Stimulated activated CD4-positive, alpha-beta T cell treated with anti-CD3 and anti-CD28 coated beads, Interleukin-4, amount 100 ng/mL, for 4 hours (primary cell): ENCODE results near the gene COL8A1.

Source experiments
- DNase-seq, 2 experiments: peaks; one replicate each; pipeline ENCODE4 v3.0.0-alpha.2; 2020

Gene COL8A1

DNA sequence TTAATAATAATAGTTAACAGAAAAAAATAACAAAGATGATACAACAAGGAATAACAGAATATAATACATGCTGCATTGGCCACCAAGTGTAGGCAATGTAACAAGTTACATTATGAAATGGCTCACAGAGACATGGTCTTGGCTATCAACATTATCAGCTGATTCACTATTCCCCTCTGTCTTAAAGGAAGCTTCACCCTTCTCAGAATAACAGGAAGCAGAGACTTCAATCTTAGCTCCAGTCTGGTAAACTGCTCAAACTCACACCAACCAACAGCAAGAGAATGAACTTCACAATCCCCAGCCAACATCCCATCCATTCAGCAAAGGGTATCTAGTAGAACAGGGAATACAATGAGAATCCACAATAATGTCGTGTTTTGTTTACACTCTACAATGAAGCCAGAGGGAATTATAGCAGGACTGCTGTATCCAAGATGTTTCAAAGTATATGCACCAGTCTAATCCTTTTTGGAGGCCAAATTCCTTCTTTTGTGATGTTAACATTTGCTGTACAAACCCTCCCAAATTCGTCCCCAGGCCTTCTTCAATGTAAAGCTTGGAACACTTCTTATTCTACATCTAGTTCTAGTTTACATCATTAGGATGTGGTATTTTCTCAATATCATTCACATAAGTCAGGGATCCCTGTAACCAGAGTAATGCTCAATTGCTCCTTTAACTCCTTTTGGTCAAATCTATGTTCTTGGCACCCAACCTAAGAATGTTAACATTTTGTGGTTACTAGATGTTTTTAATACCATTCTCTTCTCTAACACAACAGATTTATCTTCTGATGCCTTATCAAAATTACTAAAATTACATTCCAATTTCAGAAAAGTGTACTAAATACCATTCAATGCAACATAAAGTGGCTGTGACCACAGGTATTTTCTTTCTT lies 126.9 kb downstream of the COL8A1 start:
- DNase-seq, result no peak

DNA sequence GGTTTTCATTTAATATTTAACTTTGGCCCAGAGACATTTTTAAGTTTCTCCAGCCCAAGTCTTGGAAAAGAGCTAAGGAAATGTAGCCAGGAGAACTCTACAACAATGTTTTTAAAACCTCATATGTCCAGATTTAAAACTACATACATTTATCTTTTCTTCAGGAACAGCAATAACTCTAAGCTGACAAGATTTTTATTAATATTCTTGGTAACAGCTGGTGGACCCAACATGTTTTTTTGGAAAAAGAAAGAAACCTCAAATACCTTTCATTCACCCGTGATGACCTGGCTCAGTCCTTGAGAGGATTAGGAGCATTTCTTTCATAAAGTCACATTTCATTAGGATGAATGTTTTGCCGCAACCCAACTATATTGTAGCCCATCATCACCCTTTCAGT lies 128.9 kb downstream of the COL8A1 start:
- no peak for DNase-seq

DNA sequence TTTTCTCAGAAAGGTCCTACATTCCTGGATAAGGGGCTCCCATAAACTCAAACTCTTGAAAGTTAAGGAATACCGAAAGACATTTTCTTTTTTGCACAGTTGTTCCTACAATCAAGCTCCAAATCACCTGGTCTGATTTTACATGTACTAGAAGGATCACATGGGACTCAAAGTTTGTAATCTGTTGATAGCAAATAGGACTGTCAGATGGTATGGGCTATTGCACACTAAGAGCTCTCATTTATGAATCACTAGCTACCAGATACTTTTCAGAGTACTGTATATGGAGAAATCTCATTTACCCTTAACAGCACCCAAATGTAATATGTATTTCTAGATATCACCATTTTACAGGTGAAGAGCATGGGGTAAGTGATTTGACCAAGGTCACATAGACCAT lies 129.7 kb downstream of the COL8A1 start:
- no peak for DNase-seq

DNA sequence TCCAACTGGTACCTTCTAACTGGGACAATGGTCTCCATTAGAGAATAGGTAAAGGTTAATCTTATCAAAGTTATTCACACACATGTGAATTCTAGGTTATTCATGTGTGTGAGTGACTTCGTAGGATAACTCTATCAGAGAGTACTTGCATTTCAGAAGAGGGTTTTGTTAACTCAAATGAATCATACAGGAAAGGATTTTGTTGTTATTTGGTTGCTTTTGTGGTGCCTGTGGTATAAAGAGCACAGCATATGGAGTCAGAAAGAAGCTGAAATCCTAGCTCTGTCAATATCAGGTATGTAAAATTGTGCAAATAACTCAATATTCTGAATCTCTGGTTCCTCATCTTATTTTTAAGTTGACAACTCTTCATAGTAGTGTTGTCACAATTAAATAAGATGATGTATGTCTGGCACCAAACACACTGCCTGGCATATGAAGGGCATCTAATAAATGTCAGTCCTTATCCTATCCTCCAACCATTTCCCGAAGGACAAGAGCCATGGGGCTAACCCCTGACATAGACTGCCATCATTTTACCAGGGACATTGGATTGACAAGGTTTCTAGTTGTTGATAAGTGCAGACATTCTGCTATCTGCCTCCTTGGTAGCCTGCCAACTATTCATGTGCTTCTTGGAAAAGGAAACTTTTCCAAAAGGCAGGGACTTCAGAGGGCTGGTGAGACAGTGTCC lies 130.6 kb downstream of the COL8A1 start:
- no peak for DNase-seq

DNA sequence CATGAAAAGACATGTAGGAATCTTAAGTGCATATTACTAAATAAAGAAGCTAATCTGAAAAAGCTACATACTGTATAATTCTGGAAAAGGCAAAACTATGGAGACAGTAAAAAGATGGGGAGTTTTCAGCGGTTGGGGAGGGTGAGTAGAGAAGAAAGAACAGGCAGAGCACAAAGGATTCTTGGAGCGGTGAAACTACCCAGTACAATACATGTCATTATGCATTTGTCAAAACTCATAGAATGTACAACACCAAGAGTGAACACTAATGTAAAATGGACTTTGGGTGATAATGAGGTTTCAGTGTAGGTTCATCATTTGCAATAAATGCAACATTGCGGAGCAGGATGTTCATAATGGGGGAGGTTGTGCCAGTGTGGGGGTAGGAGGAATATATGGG lies 133.8 kb downstream of the COL8A1 start:
- no peak for DNase-seq

DNA sequence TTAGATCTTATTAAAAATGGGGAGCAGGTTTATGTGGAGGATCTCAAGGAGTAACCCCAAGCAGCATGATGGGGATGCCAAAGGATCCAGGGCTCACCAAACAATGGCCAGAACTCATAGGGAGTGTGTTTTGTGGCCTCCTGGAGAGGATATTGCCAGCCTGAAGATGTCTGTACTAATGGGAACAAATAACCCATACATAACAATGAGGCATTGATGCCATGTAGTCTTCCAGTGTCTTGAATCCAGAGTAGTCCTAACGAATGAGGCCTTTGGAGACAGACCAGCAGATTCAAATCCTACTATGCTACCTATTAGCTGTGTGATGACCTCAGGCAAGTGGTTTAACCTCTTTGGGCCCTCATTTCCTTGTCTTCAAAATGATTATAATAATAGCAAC lies 134.3 kb downstream of the COL8A1 start:
- DNase-seq, result no peak

DNA sequence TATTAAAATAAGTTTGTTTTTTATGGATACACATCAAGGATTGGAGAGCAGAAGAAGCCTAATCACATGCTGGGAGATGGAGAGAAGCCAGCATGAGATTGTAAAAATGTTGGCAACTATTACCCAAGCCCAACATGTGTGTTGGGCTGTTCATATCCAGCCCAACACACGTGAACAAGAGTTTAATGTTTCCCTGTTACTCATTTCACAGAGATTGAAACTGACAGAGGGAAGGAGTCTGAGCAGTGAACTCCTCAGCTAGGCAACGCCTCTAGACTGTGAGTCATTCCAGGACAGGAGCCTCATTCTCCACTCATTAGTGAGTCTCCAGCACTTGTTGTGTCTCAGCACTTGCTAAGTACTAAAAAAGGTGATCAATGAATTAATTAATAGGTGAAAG lies 136.1 kb downstream of the COL8A1 start:
- DNase-seq, result no peak

DNA sequence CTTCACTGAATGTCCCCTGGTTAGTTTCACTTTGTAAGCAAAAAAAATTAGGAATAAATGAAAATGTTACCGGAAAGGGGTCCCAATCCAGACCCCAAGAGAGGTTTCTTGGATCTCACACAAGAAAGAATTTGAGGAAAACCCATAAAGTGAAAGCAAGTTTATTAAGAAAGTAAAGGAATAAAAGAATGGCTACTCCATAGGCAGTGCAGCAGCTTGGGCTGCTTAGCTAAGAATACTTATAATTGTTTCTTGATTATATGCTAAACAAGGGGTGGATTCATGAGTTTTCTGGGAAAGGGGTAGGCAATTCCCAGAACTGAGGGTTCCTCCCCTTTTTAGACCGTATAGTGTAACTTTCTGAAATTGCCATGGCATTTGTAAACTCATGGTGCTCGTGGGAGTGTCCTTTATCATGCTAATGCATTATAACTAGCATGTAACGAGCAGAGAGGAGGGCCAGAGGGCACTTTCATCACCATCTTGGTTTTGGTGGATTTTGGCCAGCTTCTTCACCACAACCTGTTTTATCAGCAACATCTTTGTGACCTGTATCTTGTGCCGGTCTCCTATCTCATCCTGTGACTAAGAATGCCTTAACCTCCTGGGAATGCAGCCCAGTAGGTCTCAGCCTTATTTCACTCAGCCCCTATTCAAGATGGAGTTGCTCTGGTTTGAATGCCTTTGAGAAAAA lies 138.3 kb downstream of the COL8A1 start:
- DNase-seq, result no peak

DNA sequence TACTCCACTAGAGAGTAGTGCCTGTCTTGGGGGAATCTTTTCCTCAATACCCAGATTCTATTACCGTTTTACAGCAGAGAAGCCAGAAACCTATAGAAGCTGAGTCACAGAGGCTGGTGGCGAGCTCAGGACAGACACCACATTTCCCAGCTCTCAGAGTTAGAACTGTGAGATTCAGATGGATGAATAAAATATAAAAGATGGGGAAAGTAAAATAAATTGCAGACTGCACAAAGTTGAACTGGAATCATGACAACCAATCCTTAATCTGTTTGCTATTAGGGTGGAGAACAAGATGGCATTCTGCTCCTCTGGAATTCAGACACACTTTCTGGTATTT lies 138.8 kb downstream of the COL8A1 start:
- DNase-seq, result no peak

DNA sequence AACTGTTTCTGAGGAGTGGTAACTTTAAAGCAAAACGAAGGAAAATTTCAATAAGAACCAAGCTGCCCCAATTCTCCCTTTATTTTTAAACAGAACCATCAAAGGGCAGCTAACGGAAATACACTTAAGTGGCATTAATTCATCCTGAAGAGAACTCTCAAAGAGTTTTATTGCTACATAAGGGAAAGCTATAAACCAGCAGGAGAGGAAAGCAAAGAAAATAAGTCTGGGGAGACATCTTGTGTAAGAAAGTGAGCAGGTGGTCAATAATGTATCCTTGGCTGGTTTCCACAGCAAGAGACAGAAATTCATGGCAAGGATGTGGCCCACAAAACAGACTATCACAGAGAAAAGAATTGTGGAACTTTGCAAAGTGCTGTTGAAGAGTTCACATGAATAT lies 139.3 kb downstream of the COL8A1 start:
- DNase-seq, result no peak

DNA sequence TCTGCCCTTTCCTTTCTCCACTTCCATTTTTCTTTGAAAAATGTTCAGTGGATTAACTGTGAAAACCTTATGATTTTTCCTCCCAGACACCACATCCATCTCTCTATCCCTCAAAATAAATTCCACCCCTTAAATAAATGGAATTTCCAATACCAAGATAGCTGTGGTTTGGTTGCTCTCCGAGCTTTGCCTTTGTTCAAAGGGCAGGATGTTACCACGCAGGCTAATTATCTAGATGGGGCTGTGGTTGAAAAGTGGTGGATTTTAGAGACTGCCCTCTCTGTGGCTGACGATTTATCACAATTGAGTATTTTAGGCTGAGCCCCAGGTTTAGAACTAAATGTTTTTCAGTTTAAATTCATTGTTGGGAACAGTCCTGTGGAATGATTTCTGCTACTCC lies 142.4 kb downstream of the COL8A1 start:
- no peak for DNase-seq

DNA sequence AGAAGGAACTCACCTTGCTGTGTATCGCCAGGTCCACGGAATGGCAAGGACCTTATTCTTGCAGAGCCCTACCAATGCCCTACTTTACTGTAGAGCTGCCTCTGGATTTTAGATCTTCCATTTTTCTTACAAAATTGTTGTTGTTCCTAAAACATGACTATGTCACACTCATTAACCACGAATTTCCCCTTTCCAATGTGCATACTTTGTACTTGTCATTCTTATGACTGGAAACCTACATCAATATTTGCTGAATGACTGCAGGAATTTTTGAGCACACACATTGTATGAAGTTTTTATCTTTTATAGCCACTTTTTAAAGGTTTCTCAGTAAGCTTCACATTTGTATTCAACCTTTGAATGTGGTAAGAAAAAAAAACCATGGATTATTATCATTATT lies 143.4 kb downstream of the COL8A1 start:
- no peak for DNase-seq

DNA sequence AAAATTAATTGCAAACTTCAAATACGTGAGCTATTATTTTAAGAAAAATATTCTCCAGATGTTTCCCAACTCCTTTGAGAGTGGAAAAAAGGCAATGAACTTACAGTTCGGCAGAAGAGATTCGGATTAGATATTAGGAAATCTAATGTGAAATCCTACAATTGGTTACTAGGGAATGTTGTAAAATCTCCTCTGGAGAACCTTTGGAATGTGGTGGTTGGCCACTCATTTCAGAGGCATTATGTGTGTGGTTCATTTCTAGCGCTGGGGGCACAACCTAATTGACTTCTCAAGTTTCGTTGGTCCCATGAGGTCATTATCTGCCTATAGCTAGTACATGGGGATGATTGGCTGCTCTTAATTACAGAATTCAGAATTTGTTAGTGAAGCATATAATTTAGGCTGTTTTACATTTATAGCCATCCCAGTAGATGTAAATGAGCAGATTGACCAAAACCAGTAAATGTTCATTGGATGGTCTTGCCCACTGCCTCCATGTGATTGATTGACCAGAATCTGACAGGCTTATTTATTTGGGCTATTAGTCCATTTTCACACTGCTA lies 144.7 kb downstream of the COL8A1 start:
- DNase-seq, result no peak

DNA sequence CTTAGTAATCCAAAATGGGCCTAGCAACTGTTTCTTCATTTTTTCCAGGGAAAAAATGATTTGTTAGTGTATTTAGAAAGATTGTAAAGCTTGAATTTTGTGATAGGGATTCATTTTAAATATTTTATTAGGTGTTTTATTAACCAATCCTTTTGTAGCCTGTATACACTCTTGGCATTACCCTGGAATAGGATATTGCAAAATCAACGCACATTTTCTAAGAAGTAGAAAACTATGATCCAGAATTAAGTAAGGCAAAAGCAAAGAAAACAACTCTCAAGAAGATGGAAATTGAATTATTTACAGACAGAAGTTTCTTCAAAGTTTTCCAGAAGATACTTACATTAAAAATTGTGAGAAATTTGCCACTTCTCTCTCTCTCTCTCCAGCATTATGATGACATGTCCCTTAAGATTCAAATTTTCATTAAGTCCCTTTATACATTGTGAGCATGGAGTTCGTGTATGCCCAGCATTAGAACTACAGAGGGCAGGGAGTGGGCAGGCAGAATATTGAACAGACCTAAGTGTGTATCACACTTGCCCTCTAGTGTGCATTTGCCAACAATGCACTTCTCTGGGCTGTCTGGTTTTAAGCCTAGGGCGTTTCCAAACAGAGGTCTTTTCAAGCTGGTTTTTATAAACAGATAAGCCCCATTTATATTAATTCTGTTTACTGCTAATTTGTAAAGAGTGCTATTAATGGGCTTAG lies 150.8 kb downstream of the COL8A1 start:
- DNase-seq, result no peak

DNA sequence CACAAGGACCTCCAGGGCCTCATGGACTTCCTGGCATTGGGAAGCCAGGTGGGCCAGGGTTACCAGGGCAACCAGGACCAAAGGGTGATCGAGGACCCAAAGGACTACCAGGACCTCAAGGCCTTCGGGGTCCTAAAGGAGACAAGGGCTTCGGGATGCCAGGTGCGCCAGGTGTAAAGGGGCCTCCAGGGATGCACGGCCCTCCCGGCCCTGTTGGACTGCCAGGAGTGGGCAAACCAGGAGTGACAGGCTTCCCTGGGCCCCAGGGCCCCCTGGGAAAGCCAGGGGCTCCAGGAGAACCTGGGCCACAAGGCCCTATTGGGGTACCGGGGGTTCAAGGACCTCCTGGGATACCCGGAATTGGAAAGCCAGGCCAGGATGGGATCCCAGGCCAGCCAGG lies 156.1 kb downstream of the COL8A1 start:
- DNase-seq, result no peak

DNA sequence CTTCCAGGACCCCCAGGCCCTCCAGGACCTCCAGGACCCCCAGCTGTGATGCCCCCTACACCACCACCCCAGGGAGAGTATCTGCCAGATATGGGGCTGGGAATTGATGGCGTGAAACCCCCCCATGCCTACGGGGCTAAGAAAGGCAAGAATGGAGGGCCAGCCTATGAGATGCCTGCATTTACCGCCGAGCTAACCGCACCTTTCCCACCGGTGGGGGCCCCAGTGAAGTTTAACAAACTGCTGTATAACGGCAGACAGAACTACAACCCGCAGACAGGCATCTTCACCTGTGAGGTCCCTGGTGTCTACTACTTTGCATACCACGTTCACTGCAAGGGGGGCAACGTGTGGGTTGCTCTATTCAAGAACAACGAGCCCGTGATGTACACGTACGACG lies 157.2 kb downstream of the COL8A1 start:
- no peak for DNase-seq

DNA sequence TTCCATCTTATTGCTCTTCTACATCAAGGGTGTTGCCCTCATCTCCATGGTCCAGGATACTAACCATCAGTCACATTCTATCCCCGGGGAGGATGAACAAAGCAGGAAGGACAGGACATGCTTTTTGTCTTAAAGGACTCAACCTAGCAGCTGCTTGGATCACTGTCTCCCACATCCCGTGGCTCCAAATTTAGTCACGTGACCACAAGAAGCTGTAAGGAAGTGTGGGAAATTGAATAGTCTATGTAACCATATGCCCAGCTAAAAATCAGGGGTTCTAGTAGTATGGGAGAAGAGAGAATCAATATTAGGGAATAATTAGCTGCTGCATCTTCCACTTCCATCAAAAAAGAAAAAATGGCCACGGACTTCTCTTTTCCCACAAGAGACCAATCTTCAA lies 161.0 kb downstream of the COL8A1 start:
- no peak for DNase-seq

DNA sequence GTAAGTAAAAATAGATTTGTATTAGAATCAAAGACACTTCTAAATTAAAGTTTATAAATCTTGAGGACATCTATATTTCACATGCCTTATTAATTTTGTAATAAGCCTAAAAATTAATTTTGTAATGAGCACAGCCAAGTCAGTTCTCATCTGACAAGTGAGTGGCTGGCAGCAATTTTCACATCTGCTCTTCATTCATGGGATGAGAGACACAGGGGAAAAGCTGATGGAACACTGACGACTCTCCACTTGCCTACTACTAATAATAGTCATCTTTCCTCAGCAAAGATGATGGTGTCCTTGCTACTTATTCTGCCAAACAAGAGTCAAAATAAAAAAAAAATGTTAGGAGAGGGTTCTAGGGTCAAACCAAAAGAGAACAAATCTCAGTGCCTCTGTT lies 164.9 kb downstream of the COL8A1 start:
- no peak for DNase-seq

DNA sequence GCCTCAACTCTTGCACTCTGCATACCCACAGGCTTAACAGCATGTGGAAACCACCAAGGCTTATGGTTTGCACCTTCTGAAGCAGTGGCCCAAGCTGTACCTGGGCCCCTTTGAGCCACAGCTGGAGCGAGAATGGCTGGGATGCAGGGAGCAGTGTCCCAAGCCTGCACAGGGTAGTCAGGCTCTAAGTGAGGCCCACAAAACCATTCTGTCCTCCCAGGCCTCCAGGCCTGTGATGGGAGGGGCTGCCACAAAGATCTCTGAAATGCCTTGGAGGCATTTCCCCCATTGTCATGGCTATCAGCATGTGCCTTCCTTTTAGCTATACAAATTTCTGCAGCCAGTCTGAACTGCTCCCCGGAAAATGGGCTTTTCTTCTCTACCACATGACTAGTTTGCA lies 166.8 kb downstream of the COL8A1 start:
- no peak for DNase-seq

DNA sequence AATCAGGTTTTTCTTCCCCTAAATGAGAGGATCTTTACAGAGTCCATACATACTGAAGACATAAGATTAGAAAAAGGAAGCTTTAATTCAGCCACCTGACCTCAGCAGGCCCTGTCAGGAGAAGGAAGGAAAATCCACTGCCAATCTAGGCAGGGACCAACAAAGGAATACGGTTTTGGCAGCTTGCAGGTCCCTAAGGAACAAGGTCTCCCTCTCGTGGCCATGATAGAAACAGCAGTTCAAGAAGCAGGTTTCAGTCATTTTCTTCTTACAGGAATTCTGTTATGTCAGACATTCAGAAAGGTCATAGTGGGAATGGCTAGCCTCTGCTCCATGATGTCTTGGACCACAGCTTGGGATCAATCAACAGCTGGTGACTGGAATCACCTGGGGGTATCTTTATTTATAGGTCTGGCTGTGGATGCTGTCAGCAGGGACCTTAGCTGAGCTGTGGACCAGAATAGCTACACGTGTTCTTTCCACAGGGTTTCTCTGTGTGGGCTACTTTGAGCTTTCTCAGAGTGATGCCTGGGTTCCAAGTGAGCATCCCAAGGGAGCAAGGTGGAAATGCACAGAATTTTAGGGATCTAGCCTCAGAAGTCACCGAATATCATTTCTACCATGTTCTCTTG lies 169.9 kb downstream of the COL8A1 start:
- DNase-seq, result peak in 1 of 2 experiments; percentile 18

DNA sequence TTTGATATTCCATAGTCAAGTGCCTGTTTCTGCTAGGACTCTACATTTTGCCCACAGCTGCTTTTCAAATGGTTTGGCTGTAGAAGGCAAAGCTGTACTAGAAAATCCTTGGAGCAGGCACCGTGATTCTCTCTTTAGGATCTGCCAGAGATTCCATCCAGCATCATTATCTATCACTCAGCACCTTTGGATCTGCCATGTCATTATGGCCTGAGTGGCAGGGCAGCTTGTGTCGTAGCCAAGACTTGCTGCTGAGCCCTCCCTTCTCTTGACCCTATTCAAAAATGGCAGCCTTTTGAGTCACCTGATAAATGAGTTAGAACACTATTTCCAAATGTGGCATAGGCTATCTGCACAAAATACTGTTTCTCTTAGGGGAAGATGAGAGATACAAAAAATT lies 171.2 kb downstream of the COL8A1 start:
- no peak for DNase-seq

DNA sequence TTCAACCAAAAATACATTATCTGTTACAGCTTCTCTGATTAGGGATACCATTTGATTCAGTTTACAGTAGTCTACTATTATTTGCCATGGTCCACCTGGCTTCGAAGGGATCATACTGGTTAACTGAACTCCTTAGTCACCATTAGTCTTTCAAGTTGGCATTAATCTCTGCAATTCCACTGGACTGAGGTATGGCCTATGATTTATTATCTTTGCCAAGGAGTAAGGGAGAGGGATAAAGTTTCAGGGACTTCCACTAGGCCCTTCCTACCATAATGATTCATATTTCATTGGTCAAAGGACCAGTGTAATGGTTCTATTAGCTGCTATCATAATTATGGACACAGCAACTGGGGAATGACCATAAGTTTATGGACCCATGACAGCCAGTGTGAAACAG lies 172.0 kb downstream of the COL8A1 start:
- DNase-seq, result no peak

DNA sequence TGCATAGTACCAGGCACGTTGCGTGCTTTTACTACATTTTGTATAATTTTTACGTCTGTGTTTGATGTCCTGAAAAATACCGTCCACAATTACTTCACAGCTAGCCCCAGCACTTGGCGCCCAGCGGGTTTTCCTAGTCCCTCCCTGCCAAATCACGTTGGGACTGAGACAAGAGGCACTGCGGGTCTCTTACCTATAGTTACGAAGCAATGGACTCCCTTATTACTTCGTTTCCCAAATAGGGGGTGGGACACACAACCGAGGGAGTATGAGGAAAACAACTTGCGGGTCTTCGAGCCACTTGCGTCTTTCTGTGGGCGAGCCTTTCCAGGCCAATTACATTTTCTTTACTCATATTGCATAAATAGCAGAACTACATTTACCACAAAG lies 178.6 kb downstream of the COL8A1 start:
- DNase-seq, result no peak
